Mesendoderm (in vitro differentiated cells): Measurements from ENCODE around the gene OR8B2.

Experiments
- DNase-seq: peaks from one replicate; pipeline ENCODE4 v3.0.0; 2013
- H2AK5ac ChIP-seq: 2 replicates; pipeline ENCODE4 v1.6.1; 2013; ENCODE audit warnings: low read length, inconsistent platforms
- H2BK120ac ChIP-seq: 2 replicates; pipeline ENCODE4 v1.6.1; 2013; ENCODE audit warnings: low read depth, mild to moderate bottlenecking, low read length, moderate library complexity, mixed read lengths
- H2BK15ac ChIP-seq: replicated peaks from 2 replicates; pipeline ENCODE4 v1.6.1; 2013; ENCODE audit warnings: low read depth, mild to moderate bottlenecking, moderate library complexity
- H2BK5ac ChIP-seq: 2 replicates; pipeline ENCODE4 v1.6.1; 2013; ENCODE audit warnings: low read length, inconsistent platforms
- H3K18ac ChIP-seq: 2 replicates; pipeline ENCODE4 v1.6.1; 2013; ENCODE audit warnings: mild to moderate bottlenecking, low read length, mixed read lengths
- H3K23ac ChIP-seq: one replicate; pipeline ENCODE4 v1.6.1; 2013; ENCODE audit warnings: low read length
- H3K27ac ChIP-seq: 2 replicates; pipeline ENCODE4 v1.5.1; 2013; ENCODE audit warnings: low read depth, mild to moderate bottlenecking, inconsistent platforms, low read length, moderate library complexity
- H3K27me3 ChIP-seq: 2 replicates; pipeline ENCODE4 v1.6.1; 2013; ENCODE audit warnings: low read length, control low read depth, mild to moderate bottlenecking, inconsistent platforms; ENCODE audit not compliant: insufficient read depth, poor library complexity
- H3K36me3 ChIP-seq: 2 replicates; pipeline ENCODE4 v1.6.1; 2013; ENCODE audit warnings: low read length, inconsistent platforms; ENCODE audit not compliant: control insufficient read depth, insufficient read depth
- H3K4ac ChIP-seq: one replicate; pipeline ENCODE4 v1.6.1; 2013; ENCODE audit warnings: low read depth, mild to moderate bottlenecking, low read length, moderate library complexity
- H3K4me1 ChIP-seq: 2 replicates; pipeline ENCODE4 v1.6.1; 2013; ENCODE audit warnings: low read depth, low read length, inconsistent platforms; ENCODE audit not compliant: control insufficient read depth
- H3K4me2 ChIP-seq: 2 replicates; pipeline ENCODE4 v1.6.1; 2013; ENCODE audit warnings: low read length
- H3K4me3 ChIP-seq: 2 replicates; pipeline ENCODE4 v1.5.1; 2013; ENCODE audit warnings: mild to moderate bottlenecking, low read length
- H3K56ac ChIP-seq: one replicate; pipeline ENCODE4 v1.6.1; 2013; ENCODE audit warnings: low read length
- H3K79me1 ChIP-seq: 2 replicates; pipeline ENCODE4 v1.6.1; 2013; ENCODE audit warnings: low read length, inconsistent platforms
- H3K79me2 ChIP-seq: 2 replicates; pipeline ENCODE4 v1.6.1; 2013; ENCODE audit warnings: mild to moderate bottlenecking, low read length; ENCODE audit not compliant: control insufficient read depth, insufficient read depth
- H3K9ac ChIP-seq: 2 replicates; pipeline ENCODE4 v1.6.1; 2013; ENCODE audit warnings: low read length, inconsistent platforms
- H4K5ac ChIP-seq: one replicate; pipeline ENCODE4 v1.6.1; 2013; ENCODE audit warnings: low read length
- H4K8ac ChIP-seq: one replicate; pipeline ENCODE4 v1.6.1; 2013; ENCODE audit warnings: low read depth, mild to moderate bottlenecking, control low read depth, low read length, moderate library complexity
- WGBS: extraction: QIAGEN DNeasy Blood & Tissue Kit; methylation state at CpG from one replicate; pipeline ENCODE4 v1.1.7; 2013; ENCODE audit warnings: low lambda C conversion rate, missing lambda C conversion rate; ENCODE audit not compliant: insufficient coverage; ENCODE audit errors: extremely low coverage; 5-methylcytosine and 5-hydroxymethylcytosine counted together

OR8B2 gene

DNA sequence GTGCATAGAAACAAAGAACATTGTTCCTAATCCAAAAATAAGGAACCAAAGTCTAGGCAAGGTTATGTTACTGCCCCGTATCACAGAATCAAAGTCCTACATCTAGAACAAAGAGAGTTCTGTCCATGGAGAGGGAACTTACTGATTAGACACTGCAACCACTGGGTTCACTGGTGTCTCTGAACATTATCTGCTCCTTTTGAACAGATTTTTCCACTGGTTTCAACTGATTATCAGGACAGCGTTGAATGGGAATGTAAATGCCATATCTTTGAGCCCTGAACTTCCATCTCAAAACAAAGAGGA lies 44.2 kb downstream of the OR8B2 start:
- no CpG with 5 or more reads among the region's 2 CpGs for WGBS
- Histone ChIP-seq H2BK5ac (no peak overlapping the region), H3K79me2 (no peaks in the 10 kb centered on the region), H2AK5ac (no peak overlapping the region), H3K56ac (no peak overlapping the region), H3K18ac (no peak overlapping the region), H3K79me1 (no peaks in the 10 kb centered on the region), H4K8ac (no peak overlapping the region), H3K27me3 (no peaks in the 10 kb centered on the region), H2BK120ac (no peak overlapping the region), H4K5ac (no peak overlapping the region), H3K27ac (no peak overlapping the region), H3K23ac (no peak overlapping the region), H3K4me3 (no peak overlapping the region), H3K36me3 (no peaks in the 10 kb centered on the region), H2BK15ac (no peak overlapping the region), H3K4me2 (no peak overlapping the region), H3K4me1 (no peaks in the 10 kb centered on the region), H3K4ac (no peak overlapping the region), H3K9ac (no peak overlapping the region)
- DNase-seq = no peak

DNA sequence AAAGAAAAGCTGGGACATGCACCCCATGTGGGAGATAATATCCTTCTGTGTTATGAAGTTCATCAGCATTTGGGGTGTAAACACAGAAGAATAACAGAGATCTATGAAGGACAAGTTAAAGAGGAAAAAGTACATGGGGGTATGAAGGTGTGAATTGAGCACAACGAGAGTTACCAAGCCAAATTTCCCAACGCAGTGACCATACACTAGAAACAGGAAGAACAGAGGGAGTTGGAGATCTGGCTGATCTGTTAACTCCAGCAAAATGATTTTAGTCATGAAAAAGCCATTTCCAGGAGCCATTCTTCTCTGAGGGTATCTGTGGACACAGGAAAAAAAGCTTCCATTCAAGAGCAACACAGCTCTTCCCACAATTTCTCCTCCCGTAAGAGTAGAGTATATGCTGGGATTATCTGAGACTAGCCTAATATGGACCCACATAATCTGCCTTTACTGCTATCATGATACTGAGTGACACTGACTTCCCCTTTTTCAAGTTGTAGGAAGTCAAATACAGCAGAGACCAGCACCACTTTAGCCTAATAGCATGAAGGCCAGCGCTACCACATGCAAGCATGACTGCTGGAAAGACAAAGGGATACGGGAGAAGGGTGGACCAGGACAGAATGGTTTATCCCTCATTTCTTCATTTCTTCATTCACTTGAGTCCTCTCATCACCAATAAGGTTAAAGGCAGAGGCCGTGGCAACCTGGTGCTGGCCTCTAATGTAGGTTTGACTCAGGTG lies 44.7 kb downstream of the OR8B2 start:
- Histone ChIP-seq H3K27ac (no peak overlapping the region), H4K8ac (no peak overlapping the region), H2BK15ac (no peak overlapping the region), H3K36me3 (no peaks in the 10 kb centered on the region), H4K5ac (no peak overlapping the region), H2BK120ac (no peak overlapping the region), H2AK5ac (no peak overlapping the region), H3K79me1 (no peaks in the 10 kb centered on the region), H3K9ac (no peak overlapping the region), H3K4me3 (no peak overlapping the region), H3K79me2 (no peaks in the 10 kb centered on the region), H3K18ac (no peak overlapping the region), H3K23ac (no peak overlapping the region), H2BK5ac (no peak overlapping the region), H3K4me2 (no peak overlapping the region), H3K27me3 (no peaks in the 10 kb centered on the region), H3K4ac (no peak overlapping the region), H3K4me1 (no peaks in the 10 kb centered on the region), H3K56ac (no peak overlapping the region)
- DNase-seq = no peak
- no CpG with 5 or more reads among the region's 6 CpGs for WGBS
